Adrenal gland (tissue), 12 donors: ENCODE results near the gene OIT3. TPM values are rescaled to one million over a fixed set of nuclear protein-coding genes. Genes with fewer than 3 reads are reported as not detected.

ENCODE experiments used
- DNase-seq, 7 donors: peaks; one replicate each; pipeline ENCODE4 v3.0.0-alpha.2; 2019 to 2020
- H3K27ac ChIP-seq, 5 donors: fragments of 200-600 bp; sonication (generic) in 4 of 5; 1 replicate in 3 of 5; 2 replicates in 2 of 5; pipeline versions ENCODE4 v1.5.1 to v1.8.0; 2016 to 2020; ENCODE audit warnings: mild to moderate bottlenecking in 1 of 5
- H3K27me3 ChIP-seq: fragments of 200-600 bp; 2 replicates; pipeline ENCODE4 v1.8.0; 2021
- H3K36me3 ChIP-seq, 2 donors: fragments of 200-600 bp; replicated peaks in 1 of 2; 1 replicate in 1 of 2; 2 replicates in 1 of 2; pipeline versions ENCODE4 v1.5.1 to v1.8.0; 2018 to 2022
- H3K4me1 ChIP-seq, 2 donors: fragments of 200-600 bp; replicated peaks in 1 of 2; 1 replicate in 1 of 2; 2 replicates in 1 of 2; pipeline versions ENCODE4 v1.5.1 to v1.8.0; 2018 to 2021
- H3K4me3 ChIP-seq, 4 donors: fragments of 200-600 bp; sonication (generic) in 3 of 4; one replicate each; pipeline ENCODE4 v1.5.1; 2016 to 2018
- H3K9me3 ChIP-seq, 3 donors: fragments of 200-600 bp; sonication (generic) in 1 of 3; replicated peaks in 1 of 3; 1 replicate in 2 of 3; 2 replicates in 1 of 3; pipeline versions ENCODE4 v1.5.1 to v1.8.0; 2016 to 2021
- POLR2A ChIP-seq, 2 donors: fragments of 450-650 bp; IDR thresholded peaks; one replicate each; pipeline ENCODE4 v1.6.1; 2017; ENCODE audit warnings: antibody characterized with exemption in 2 of 2, mild to moderate bottlenecking in 2 of 2, moderate library complexity in 1 of 2
- WGBS, 4 donors: extraction: QIAGEN DNeasy Blood & Tissue Kit in 2 of 4; methylation state at CpG; one replicate each; pipeline versions ENCODE4 v1.1.5 to v1.1.7; 2013 to 2017; 5-methylcytosine and 5-hydroxymethylcytosine counted together
- intact Hi-C, 2 donors: fragments of 100-400 bp; cut with DNase I; formaldehyde crosslinking; loops; one replicate each; pipeline versions ENCODE4 v1.14.1 to v1.15.0; 2022 to 2023
- polyA plus RNA-seq, 3 donors: library from polyadenylated mRNA; stranded (reverse); fragments of 200-250 nt in 2 of 3; fragments of 350-450 nt in 1 of 3; fragmentation: Illumina TruSeq in 1 of 3; extraction: RNeasy Lipid Tissue Mini Kit (QIAGEN cat#74804) in 1 of 3; gene quantifications; one replicate each; pipeline ENCODE4 v1.2.3, GENCODE V29; 2013 to 2014
- total RNA-seq, 9 donors: library from RNA; depleted of rRNA in 4 of 9; stranded (reverse); fragments of >200 nt in 4 of 9; fragments of 120-200 nt in 1 of 9; fragmentation: NEBNext Ultra II Directional in 1 of 9; extraction: Animal tissue kit (Norgen Biotek cat#: 25700) in 1 of 9; gene quantifications; one replicate each; pipeline versions ENCODE4 v1.1.0 to v1.2.4, GENCODE V29; 2013 to 2023
- TF ChIP-seq, protein P1 (sequence below), 6 experiments: fragments of 450-650 bp in 4 of 6; fragments of 200-600 bp in 2 of 6; sonication (generic) in 1 of 6; IDR thresholded peaks; 1 replicate in 5 of 6; 2 replicates in 1 of 6; pipeline versions ENCODE4 v1.5.1 to v1.8.0; 2016 to 2021; ENCODE audit warnings: antibody characterized with exemption in 6 of 6, mild to moderate bottlenecking in 2 of 6, moderate library complexity in 1 of 6
- donor health status: healthy with polysubstance abuse.
- donor health status: Bipolar disorder and iron deficiency.
- donor health status: DM: yes; HTN: yes; CAD: no.
- donor health status: DM: no; HTN: no; CAD: no.
- donor health status: DM: no; HTN: no; CAD: no.
- donor health status: DM: yes; HTN: yes; CAD: no.

The OIT3 gene
- total and polyA plus RNA-seq, 12 donors: 0.08 to 2.1 (median 0.22) TPM; not detected in 5

DNA sequence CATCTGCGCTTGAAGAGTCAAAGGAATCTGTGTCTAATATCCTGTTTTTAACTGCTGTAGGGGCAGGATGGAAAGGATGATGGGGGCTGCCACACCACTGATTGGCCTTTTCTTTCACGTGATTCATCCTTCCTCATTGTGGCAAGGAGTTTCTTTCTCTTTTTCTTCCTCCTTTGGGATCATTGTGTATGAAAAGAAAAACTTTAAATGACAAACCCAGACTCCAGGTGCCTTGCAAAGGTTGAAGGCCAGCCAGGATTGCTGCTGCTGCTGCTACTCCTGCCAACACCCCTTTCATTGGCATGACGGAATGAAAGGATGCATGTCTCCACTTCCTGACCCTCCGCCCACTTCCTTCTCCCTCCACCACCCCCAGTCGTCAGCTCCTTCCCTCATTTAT lies 6.5 kb upstream of the OIT3 start:
- Histone ChIP-seq H3K27me3 (no peaks in the 10 kb centered on the region), H3K4me3 (no peak overlapping the region), H3K4me1 (peaks cover 0 to 6% of the 10 kb centered on the region in 2 donors), H3K27ac (no peak overlapping the region), H3K9me3 (no peaks in the 10 kb centered on the region), H3K36me3 (no peaks in the 10 kb centered on the region)
- WGBS, 4 donors: 61 to 65% (median 62%) methylated on average over 5 of the region's 5 CpGs
- TF ChIP-seq, protein P1, sequence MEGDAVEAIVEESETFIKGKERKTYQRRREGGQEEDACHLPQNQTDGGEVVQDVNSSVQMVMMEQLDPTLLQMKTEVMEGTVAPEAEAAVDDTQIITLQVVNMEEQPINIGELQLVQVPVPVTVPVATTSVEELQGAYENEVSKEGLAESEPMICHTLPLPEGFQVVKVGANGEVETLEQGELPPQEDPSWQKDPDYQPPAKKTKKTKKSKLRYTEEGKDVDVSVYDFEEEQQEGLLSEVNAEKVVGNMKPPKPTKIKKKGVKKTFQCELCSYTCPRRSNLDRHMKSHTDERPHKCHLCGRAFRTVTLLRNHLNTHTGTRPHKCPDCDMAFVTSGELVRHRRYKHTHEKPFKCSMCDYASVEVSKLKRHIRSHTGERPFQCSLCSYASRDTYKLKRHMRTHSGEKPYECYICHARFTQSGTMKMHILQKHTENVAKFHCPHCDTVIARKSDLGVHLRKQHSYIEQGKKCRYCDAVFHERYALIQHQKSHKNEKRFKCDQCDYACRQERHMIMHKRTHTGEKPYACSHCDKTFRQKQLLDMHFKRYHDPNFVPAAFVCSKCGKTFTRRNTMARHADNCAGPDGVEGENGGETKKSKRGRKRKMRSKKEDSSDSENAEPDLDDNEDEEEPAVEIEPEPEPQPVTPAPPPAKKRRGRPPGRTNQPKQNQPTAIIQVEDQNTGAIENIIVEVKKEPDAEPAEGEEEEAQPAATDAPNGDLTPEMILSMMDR (IDR thresholded peaks at IDR 0.05): no peak
- no peak for TF ChIP-seq POLR2A (IDR thresholded peaks at IDR 0.05)
- intact Hi-C loops: no loop called here
- DNase-seq: no peak

DNA sequence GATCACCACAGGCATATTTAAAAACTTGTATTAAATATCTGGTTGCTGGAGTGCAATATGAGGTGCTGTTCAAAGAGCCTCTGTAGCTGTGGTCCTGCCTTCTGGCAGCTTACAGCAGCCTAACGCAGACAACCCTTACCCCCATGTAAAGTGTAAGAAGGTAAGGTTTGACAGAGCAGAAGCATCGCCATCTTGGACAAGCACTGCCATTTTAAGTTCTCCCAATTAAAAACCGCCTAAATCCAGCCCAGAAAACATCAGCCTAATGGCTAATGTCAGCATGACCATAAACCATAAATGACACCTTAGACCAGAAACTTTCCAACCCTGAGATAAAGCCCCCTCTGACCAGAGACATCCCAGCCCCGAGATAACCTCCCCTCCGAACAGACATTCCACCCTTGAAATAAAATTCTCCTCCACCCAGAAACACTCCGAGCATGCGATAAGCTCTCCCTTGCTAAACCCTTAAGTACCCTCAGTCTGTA lies 5.3 kb upstream of the OIT3 start:
- Histone ChIP-seq H3K9me3 (no peaks in the 10 kb centered on the region), H3K4me3 (no peak overlapping the region), H3K36me3 (no peaks in the 10 kb centered on the region), H3K4me1 (peaks cover 0 to 6% of the 10 kb centered on the region in 2 donors), H3K27me3 (no peaks in the 10 kb centered on the region), H3K27ac (no peak overlapping the region)
- 94 to 98% (median 96%) methylated on average over 7 of the region's 7 CpGs for WGBS, 4 donors
- no peak for DNase-seq
- no peak for TF ChIP-seq POLR2A (IDR thresholded peaks at IDR 0.05)
- TF ChIP-seq, protein P1 (IDR thresholded peaks at IDR 0.05): no peak
- intact Hi-C loops: no loop called here

DNA sequence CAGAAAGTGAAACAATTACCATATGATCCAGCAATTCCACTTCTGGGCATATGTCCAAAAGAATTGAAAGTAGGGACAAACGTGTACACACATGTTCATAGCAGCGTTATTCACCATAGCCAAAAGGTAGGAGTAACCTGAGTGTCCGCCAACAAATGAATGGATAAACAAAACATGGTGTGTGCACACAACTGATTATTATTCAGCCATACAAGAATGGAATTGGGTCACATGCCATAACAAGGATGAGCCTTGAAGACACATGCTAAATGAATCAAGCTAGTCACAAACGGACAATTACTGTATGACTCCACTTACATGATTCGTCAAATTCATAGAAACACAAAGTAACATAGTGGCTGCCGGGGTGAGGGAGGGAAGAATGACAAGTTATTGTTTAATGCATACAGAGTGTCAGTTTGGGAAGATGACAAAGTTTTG lies 4.1 kb upstream of the OIT3 start:
- intact Hi-C loops: no loop called here
- no peak for TF ChIP-seq POLR2A (IDR thresholded peaks at IDR 0.05)
- TF ChIP-seq, protein P1 (IDR thresholded peaks at IDR 0.05): no peak
- DNase-seq: no peak
- Histone ChIP-seq H3K27me3 (no peaks in the 10 kb centered on the region), H3K27ac (no peak overlapping the region), H3K4me1 (peaks cover 0 to 6% of the 10 kb centered on the region in 2 donors), H3K36me3 (no peaks in the 10 kb centered on the region), H3K9me3 (no peaks in the 10 kb centered on the region), H3K4me3 (no peak overlapping the region)
- WGBS, 4 donors: 54 to 56% (median 55%) methylated on average over 6 of the region's 6 CpGs

DNA sequence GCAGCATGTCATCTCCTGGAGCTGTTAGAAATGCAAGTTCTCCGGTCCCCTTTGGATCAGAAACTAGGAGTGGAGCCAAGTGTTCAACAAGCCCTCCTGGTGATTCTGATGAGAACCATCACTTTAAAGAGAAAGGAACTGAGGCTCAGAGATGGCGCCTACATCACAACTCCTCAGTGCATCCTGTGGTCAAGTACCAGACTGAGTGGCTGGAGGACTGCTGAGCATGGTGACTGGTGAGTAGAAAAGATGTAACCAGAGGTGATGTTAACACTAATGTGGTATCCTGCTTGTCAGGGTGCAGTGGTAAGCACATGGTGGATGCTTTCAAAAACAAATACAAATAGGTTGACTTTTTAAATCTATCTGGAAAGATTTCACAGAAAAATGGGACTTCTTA lies 3.5 kb upstream of the OIT3 start:
- Histone ChIP-seq H3K36me3 (no peaks in the 10 kb centered on the region), H3K27ac (no peak overlapping the region), H3K9me3 (no peaks in the 10 kb centered on the region), H3K4me1 (peaks cover 0 to 6% of the 10 kb centered on the region in 2 donors), H3K4me3 (no peak overlapping the region), H3K27me3 (no peaks in the 10 kb centered on the region)
- TF ChIP-seq POLR2A (IDR thresholded peaks at IDR 0.05): no peak
- TF ChIP-seq, protein P1 (IDR thresholded peaks at IDR 0.05): no peak
- intact Hi-C loops: no loop called here
- no peak for DNase-seq
- 88 to 98% (median 92%) methylated on average over 2 of the region's 2 CpGs for WGBS, 4 donors
